GM21367 (cell line): ENCODE measurements around the gene SNW1.
"Not testable (repeated sequence)": the region's sequence is repeated elsewhere in the genome, so short reads cannot be mapped to it uniquely, and the experiment has no call there.

ENCODE experiments used
- ATAC-seq: cut with Tn5 transposase; IDR thresholded peaks from one replicate; pipeline ENCODE4 v1.9.1; 2021; ENCODE audit not compliant: unreplicated experiment

The SNW1 gene

GRCh38 chr14:77752799-77753516 is 8.0 kb downstream of the SNW1 start:
- ATAC-seq, result no peak

GRCh38 chr14:77752266-77752665 is 8.7 kb downstream of the SNW1 start:
- ATAC-seq, result no peak

DNA sequence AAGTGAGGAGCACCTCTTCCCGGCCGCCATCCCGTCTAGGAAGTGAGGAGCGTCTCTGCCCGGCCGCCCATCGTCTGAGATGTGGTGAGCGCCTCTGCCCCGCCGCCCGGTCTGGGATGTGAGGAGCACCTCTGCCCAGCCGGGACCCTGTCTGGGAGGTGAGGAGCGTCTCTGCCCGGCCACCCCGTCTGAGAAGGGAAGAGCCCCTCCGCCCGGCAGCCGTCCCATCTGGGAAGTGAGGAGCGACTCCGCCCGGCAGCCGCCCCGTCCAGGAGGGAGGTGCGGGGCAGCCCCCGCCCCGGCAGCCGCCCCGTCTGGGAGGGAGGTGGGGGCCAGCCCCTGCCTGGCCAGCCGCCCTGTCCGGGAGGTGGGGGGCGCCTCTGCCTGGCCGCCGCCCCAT is 13.5 kb downstream of the SNW1 start:
- not testable (repeated sequence) for ATAC-seq

DNA sequence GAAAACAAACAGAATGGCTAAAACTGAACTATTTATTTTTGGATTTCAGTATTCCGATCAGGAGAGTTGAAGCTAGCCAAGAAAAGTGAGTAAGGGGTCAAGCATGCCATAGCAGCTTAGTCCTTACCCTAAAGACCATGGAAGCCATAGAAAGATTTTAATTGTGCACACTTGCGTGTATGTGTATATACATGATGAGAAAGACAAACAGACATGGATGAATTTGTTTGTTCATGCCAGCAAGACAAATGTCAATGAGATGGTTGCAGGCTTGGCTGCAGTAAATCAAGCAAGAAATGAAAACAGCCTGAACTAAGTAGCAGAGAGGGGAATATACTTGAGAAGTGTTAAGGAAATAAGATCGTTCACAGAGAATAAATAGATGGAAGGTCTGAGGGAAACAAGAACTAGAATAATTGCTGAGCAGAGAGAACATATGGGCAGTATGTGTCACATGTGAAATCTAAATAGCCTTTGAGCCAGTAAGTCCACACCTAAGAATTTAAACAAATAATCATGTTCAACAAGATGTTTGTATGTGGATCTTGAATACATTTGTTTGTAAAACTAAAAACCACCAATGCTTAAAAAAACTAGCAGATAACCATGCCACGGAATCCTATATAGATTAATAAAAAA is 14.8 kb downstream of the SNW1 start:
- no peak for ATAC-seq

DNA sequence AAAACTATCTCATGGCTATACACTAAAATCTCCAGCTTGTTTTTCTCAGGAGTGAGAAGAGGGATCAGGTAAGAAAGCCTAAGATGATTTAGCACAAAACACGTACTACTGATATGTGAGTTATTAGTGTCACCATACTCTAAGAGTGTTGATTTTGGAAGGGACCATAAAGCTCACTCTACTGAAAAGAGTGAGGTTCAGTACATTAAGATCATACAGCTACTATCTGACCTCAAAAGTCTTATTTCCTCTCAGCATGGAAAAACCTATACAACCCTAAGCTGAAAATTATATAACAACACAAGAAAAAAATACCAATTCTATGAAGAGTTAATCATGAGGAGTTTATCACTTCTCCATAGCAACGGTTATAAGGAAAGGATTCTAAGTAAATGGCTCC is 19.5 kb downstream of the SNW1 start:
- no peak for ATAC-seq

DNA sequence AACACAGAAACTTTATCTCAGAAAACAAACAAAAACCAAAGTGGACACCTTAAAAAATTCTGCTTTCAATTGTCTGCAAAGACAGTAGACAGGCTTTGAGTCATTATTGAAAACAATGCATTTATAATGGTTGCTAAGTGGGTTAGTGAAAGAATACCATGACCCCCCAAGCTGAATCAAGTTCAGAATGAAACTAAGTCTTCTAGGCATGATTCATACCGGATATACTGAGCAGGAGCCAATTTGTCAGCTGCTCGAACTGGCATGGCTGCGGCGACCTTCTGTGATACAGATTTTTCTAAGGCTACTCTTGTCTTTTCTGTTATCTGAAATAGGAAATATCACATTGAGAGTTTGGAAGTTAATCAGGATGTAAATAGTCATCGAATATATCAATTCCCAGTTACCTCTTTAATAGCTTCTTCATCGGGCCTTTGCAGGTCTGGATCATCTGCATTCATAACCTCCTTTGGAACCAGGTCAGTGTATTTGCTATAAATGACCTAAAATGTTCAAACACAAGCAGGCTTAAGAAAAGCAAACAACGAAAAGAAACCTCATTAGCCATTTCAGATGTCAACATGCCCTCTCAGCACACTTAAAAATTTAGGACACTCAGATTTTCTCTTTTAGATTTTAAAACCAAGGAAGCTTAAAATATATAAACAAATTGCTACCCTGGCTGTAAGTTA is 22.3 kb downstream of the SNW1 start:
- ATAC-seq, result no peak

DNA sequence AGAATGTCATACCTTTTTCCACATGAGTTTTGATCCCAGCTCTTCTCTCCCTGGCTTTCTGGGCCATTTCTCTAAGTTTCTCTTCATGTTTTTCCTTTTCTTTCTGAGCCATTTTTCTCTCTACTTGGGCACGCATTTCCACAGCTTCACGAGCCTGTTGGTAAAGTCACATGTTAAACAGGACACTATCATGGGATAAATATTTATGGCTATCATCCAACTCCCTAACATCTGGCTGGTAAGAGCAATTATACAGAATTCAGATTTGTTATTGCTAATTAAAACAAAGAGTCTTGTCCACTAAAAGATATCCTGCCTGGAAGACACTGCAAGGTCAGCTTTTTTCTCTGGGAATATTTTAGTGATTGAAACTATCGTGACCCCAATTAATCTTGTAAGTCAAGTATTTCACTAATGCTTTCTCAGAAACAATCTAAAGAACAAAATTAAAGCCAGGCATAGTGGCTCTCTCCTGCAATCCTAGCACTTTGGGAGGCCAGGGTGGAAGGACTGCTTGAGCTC is 29.9 kb downstream of the SNW1 start:
- ATAC-seq, result no peak

- ATAC-seq, result no peak
Measured at GRCh38 chr14:77722301-77722700, 38.7 kb downstream of the SNW1 start.

DNA sequence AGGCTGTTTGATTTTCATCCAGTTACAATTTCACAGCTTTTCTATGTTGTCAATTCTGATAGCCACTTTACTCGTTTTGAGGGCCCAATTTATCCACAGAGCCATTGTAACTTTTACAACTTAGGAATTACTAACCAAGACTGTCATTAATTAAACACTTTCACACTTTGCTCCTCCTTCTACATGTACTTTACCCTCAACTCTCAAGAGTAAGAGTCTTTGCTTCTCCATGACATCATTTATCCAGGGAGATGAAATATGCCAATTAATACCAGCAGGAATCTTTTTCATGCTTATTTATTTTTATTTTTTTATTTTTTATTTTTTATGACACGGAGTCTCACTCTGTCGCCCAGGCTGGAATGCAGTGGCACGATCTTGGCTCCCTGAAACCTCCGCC is 39.5 kb downstream of the SNW1 start:
- no peak for ATAC-seq

- ATAC-seq, result no peak
Measured at GRCh38 chr14:77717608-77718305, 43.2 kb downstream of the SNW1 start.

- ATAC-seq, result no peak
Measured at GRCh38 chr14:77714926-77715325, 46.0 kb downstream of the SNW1 start.

DNA sequence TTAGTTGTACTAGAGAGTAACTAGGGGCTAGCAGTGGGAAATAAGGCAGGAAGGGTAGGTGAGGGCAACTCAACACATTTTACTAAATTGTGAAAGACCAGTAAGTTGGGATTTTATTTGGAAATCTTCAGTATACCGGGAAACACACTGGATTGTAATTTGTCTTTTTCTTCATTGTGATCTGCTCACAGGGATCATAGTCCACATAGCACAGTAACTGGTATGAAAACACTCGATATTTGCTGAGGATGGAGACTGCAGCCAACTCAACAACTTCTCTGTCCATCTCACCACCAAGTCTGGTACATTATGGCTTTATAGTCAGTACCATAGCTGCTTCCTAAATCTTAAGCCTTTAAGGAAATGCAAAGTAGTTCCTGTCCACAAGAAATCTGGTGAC is 50.6 kb downstream of the SNW1 start:
- no peak for ATAC-seq

DNA sequence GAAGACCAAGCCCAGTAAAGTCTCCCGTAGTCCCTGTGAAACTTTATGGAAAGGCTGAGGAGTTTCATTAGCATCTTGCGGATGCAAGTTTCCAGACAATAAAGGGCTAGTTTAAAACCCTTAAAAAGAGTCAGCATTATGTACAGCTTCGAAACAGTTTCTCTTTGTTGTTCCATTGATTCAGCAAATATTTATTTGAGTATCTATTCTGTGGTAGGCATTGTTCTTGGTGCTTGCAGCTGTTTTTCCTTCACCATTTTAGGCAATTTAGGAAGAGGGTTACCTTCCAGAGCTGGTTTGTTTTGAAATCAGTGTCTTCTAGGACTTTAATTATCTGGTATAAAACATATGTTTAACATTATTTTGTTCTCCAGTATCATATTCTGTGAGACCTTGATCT is 51.5 kb downstream of the SNW1 start:
- ATAC-seq, result no peak

DNA sequence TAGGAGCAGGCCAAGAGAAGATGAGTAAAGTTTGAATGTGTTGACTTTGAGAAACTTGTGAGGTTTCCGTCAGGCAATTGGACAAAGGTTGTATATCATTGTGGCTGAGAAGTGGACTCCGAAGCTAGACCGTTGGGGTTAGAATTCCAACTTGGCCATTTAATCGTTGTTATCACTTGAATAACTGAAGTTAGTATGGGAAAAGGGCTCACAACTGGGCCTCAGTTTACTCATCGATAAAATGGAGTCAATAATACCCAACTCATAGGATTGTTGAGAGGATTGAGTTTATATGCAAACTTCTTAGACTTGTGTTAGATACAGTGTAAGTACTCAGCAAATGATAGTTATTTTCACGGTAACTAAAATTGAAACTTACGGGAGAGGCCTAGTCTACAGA is 52.2 kb downstream of the SNW1 start:
- ATAC-seq, result no peak

GRCh38 chr14:77707724-77708408 is 53.1 kb downstream of the SNW1 start, which contains the start of the genes ALKBH1 and SLIRP:
Gene ALKBH1 (minus strand): TSS chr14:77708023. CDS start chr14:77708004, 19 bp downstream.
Gene SLIRP (plus strand): TSS chr14:77708103. CDS start chr14:77708112, 9 bp downstream.
- peak; percentile 97 for ATAC-seq

DNA sequence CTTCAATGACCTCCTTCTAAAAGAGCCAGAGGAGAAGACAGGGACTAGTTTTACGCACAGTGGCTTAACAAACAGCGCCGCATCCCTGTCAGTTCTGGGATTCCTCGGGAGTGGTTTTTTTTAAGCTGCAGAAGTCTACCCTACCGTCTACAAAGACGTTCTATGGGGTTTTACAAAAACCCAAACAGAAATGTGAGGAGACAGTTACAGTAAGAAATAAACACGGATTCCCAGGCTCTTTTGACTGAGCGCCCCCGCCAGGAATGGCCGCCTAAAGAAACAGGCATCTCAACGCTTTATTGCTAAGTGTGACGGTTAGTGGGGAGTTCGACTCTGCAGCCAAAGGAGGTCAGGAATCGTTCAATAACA is 53.6 kb downstream of the SNW1 start:
- peak; percentile 20 for ATAC-seq

DNA sequence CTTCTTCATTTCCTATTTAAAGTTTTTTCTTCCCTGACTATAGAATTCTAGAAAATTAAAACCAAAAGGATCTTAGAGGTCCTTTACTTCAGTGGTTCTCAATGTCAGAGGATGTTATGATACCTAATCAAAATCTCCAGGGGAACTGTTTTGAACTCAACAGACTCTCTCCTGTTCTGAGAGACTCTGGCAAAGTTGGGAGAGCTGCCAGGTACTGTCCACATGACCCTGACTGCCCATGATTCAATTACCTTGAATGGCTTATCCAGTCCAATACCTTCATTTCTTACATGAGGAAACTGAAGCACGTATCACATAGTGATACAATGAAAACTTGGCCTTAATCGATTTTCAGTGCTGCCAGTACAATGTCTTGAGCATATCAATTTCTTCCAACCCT is 69.7 kb downstream of the SNW1 start:
- no peak for ATAC-seq

DNA sequence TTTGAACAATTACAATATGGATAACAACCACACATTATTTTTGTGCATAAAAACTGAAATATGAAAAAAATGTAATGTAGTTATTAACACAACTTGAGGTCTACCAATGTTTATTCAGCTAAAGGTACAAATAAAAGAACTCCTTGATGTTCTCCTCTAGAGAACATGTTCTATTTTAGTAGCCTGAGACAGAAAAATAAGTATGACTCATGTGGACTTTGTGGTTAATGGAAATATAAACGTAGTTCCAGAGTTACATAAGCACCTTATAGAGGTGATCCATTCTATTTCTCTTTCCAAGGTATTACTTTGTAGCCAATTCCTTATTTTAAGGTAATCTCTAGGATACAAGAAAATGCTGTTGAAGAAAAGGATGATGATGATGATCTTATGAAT is 78.8 kb downstream of the SNW1 start:
- ATAC-seq, result no peak

- ATAC-seq, result no peak
Measured at GRCh38 chr14:77681196-77682157, 79.5 kb downstream of the SNW1 start.

- no peak for ATAC-seq
Measured at GRCh38 chr14:77674931-77675330, 86.0 kb downstream of the SNW1 start.
